ENCODE data around the gene PCDH7.

DNA sequence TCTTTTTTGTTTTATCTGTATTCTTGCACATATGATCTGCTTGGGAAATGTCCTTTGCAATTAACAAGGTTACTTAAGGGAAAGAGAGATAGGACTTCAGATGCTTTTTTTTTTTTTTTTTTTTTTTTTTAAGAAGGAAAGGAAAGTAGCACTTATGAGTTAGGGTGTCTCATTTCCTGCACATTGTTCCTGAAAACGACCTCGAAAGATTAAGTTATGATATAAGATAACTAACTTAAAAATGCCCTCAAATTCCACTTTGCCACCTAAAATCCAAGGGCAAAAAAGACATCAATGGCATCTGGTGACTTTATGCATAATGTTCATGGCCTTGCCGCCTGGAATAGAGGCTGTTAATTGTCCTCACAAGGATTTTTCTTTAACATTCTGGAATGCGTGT, 44.9 kb downstream of the PCDH7 start:
- no peak for TF ChIP-seq REST (IDR thresholded peaks at IDR 0.05; ENCODE audit: low read depth, low read length)
- TF ChIP-seq POLR2AphosphoS5 (IDR thresholded peaks at IDR 0.05; ENCODE audit: low read depth, low read length), result no peak
- no peak for TF ChIP-seq PBX3 (IDR thresholded peaks at IDR 0.05)
- TF ChIP-seq CTCF (IDR thresholded peaks at IDR 0.05), result no peak
- TF ChIP-seq TAF1 (IDR thresholded peaks at IDR 0.05; ENCODE audit: borderline replicate concordance, low read depth, low read length), result no peak
- TF ChIP-seq, protein P1, sequence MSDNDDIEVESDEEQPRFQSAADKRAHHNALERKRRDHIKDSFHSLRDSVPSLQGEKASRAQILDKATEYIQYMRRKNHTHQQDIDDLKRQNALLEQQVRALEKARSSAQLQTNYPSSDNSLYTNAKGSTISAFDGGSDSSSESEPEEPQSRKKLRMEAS (IDR thresholded peaks at IDR 0.05; ENCODE audit: low read depth), result no peak
- TF ChIP-seq NFIC (IDR thresholded peaks at IDR 0.05; ENCODE audit: borderline replicate concordance), result no peak
- no peak for TF ChIP-seq JUND (IDR thresholded peaks at IDR 0.05)
- no peak for TF ChIP-seq SIN3A (IDR thresholded peaks at IDR 0.05; ENCODE audit: borderline replicate concordance, low read depth, low read length)
- no peak for TF ChIP-seq CHD2 (IDR thresholded peaks at IDR 0.05; ENCODE audit: low read length, partially characterized antibody)
- no peak for TF ChIP-seq EP300 (IDR thresholded peaks at IDR 0.05; ENCODE audit: borderline replicate concordance in 1 of 2, low read depth in 1 of 2, low read length in 1 of 2)
- no peak for TF ChIP-seq FOXM1 (IDR thresholded peaks at IDR 0.05; ENCODE audit: low read depth)
- no peak for TF ChIP-seq MEF2A (IDR thresholded peaks at IDR 0.05; ENCODE audit: borderline replicate concordance, low read depth)

Measured in SK-N-SH (cell line).